Left renal pelvis (tissue), 4 donors: ENCODE results near the gene CFAP74. TPM values are rescaled to one million over a fixed set of nuclear protein-coding genes. Genes with fewer than 3 reads are reported as not detected.
"Not testable (repeated sequence)": the region's sequence is repeated elsewhere in the genome, so short reads cannot be mapped to it uniquely, and the experiment has no call there.

Experiments used
- DNase-seq, 4 donors: peaks; one replicate each; pipeline ENCODE4 v3.0.0-alpha.2; 2013; ENCODE audit warnings: low read depth in 4 of 4, low spot score in 3 of 4
- polyA plus RNA-seq, 4 donors: library from polyadenylated mRNA; unstranded; fragments of 120-200 nt; gene quantifications; one replicate each; pipeline ENCODE4 v1.2.1, GENCODE V29; 2013; ENCODE audit not compliant: insufficient read length in 4 of 4

CFAP74 gene
- polyA plus RNA-seq, 4 donors: 0.27 to 1.3 (median 0.59) TPM

DNA sequence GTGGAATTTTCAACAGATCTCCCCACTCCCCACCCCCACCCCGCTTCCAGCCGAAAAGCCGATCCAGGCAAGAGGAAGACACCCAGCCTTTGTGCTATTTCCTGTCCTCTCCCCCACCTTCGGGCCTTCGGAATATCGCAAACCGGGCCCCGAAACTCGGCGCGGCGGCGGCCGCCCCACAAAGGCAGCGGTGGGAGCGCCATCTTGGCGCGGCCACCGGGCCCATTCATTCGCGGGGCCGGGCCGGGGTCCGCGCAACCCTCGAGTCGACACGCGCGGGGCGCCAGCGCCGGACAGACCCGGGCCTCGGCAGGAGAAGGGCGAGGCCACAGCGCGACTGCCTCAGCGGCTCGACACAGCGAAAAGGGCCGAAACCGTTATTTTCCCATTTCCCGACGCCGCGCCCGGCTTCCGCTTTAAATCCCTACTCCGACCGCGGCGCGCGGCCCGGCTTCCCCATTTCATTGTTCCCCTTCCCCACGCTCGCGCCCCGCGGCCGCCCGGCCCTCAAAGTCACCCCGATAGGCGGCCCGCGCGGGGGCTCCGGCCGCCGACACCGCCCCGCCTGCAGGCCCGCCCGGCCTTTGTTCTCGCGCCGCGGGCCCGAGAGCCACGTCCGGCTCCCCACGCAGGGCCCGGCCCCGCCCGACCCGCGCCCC is 113.6 kb downstream of the CFAP74 start:
- no peak for DNase-seq

- no peak for DNase-seq
Measured at GRCh38 chr1:1889090-1889750, 114.4 kb downstream of the CFAP74 start.

DNA sequence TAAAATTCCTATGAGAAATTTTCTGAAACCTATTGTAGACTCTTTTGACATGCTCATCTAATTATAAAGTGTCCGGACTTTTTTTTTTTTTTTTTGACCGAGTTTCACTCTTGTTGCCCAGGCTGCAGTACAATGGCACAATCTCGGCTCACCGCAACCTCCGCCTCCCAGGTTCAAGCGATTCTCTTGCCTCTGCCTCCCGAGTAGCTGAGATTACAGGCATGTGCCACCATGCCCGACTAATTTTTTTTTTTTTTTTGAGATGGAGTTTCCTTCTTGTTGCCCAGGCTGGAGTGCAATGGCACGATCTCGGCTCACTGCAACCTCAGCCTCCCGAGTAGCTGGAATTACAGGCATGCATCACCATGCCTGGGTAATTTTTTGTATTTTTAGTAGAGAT is 119.7 kb downstream of the CFAP74 start:
- not testable (repeated sequence) for DNase-seq

DNA sequence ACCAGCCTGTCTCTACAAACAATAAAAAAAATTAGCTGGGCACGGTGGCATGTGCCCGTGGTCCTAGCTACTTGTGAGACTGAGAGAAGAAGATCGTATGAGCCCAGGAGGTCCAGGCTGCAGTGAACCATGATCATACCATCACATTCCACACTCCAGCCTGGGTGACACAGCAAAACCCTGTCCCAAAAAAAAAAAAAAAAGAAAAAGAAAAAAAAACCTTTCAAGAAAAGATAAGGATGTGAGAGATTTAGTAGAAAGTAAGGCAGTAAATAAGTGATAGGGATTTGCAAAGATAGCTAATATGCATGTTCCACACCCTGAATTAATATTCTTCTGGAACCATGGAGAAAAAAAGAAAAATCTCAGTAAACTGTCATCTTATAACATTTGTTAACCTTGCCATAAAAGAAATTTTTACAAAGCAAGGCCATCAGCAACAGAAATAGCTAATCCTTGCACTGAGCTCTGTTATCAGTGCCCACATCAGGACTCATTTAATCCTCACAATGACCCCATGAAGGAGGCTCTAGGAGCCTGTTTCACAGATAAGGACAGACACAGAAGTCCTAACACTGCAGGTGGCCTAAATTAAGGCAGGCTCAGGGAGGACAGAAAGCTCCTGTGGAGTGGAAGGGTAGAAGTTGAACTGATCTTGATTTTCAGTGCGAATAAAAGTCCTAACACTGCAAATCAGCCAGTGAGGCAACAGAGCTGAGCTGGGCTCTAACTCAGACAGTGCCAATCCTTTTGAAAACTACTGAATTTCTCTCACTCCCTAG is 120.3 kb downstream of the CFAP74 start:
- no peak for DNase-seq

GRCh38 chr1:1881727-1882126 is 121.9 kb downstream of the CFAP74 start:
- DNase-seq: no peak

DNA sequence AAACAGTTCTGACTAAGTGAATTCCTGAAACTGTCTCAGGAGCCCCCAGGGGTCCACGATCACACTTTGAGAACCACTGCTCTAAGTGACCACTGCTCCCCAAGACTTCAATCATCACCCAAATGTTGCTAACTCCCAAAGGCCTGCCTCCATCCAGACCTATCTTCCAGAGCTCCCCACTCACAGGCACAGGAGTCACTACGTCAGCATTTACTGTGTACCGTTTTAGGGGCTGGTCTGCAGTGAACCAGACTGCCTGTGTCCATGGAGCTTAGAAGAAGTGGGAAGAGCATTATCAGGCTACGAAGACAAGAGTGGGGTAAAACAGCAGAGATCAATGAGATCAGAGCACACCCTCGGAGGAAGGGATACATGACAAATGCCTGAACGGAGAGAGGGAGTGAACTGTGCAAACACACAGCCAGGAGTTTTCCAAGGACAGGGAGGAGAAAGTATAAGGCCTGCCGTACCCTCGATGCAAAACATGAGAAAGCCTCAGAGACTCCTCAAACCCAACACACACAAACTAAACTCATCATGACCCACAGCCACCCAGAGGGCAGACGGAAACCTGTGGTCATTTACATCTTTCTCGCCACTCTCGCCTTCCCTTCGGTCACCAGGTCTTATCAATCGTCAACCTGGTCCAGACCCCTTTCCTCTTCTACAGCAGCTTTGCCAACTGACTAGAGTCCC is 122.8 kb downstream of the CFAP74 start:
- DNase-seq: no peak

GRCh38 chr1:1879942-1880341 is 123.6 kb downstream of the CFAP74 start:
- DNase-seq: no peak

DNA sequence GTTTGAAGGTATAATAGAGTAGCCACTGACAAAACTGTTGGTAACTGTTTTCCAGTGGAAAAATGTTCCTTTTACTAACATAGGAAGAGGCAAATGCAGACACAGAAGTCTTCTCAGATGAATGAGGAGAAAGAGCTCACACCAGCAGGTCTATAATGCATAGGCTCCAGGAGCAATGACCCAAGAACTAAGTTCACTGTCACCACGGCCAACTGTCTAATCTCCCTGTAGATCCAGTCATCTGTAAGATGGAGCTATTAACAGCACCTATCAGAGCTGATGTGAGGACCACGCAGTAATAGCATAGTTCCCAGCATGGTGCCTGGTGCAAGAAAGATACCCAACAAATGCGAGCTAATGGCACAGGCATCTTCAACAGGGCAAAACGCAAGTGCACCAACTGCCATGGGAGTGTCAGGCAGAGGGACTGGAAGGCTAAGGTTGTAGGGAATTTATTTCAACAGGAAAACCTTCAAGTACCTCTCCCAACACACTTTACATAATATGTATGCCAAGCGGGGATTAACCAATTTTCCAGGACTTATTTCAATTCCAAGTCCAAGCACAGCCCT is 125.6 kb downstream of the CFAP74 start:
- DNase-seq: no peak

DNA sequence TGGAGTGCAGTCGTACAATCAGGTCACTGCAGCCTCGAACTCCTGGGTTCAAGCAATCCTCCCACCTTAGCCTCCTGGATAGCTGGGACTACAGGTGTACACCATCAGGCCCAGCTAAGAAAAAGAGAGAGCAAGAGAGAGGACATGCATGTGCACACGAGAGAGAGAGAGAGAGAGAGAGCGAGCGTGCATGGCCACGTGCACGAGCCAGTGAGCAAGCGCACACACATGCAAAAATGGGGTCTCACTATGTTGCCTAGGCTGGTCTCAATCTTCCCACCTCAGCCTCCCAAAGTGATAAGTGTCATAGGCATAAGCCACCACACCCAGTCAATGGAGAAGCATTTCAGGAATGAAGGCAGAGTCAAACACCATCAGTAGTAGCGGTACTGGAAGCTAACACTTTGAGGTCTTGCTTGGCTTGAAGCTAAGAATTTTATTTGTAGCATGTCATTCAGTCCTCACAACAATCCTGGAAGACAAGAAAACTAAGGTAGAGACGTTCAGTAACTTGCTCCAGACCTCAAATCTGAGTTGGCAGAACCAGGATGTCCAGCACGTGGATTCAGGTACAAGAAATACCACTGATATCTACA is 127.2 kb downstream of the CFAP74 start:
- no peak for DNase-seq

DNA sequence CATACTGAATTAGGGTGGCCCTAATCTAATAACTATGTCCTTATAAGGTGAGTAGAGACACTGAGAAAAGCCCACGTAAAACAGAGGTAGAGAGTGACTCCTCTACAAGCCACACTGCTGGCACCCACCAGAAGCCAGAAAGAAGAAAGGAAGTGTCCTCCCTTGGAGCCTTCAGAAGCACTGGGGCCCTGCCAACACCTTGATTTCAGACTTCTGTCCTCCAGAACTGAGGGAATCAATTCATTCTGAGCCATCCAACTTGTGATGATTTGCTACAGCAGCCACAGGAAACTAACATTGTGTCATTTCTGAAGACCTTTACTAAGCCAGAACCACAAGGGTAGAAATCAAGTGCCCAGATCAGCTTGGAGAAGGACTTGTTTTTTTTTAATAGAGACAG is 127.7 kb downstream of the CFAP74 start:
- DNase-seq: no peak

- DNase-seq: no peak
Measured at GRCh38 chr1:1874901-1875300, 128.7 kb downstream of the CFAP74 start.

DNA sequence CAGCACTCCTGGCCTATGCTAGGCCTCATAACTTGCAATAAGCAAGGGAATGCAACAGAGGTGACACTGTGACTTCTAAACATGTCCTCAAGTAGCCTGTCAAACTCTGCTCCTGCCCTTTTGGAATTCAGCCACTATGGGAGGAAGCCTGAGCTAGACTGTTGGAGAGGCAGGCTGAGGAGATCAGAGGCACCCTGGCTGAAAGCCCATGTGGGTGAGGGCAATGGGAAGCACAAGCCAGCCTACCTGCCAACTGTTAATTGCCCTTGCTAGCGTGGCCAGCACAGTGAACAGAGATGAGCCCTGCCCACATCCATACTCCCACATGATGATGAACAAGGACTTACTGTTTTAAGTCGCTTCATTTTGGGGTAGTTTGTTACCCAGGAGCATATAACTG is 130.4 kb downstream of the CFAP74 start:
- DNase-seq: no peak

GRCh38 chr1:1872329-1872994 is 131.1 kb downstream of the CFAP74 start:
- no peak for DNase-seq

Other genes starting within 250 kb of the CFAP74 start
- 10 to 100 TPM; 39.2 to 59.4 (median 44.3) TPM for gene NADK, start 225.3 kb downstream of the CFAP74 start, polyA plus RNA-seq
- 100 to 1,000 TPM; 262 to 314 (median 273) TPM for gene GNB1, start 112.7 kb downstream of the CFAP74 start, polyA plus RNA-seq
- gene CALML6, start 88.5 kb downstream of the CFAP74 start, polyA plus RNA-seq: 1 to 10 TPM in 1 of 4 donors, under 1 TPM in 3; 0.18 to 1.2 (median 0.42) TPM
- gene TMEM52, start 84.5 kb downstream of the CFAP74 start, polyA plus RNA-seq: 1 to 10 TPM in 2 of 4 donors, under 1 TPM in 2; 0.38 to 1.3 (median 1.1) TPM
- gene GABRD, start 15.6 kb upstream of the CFAP74 start, polyA plus RNA-seq: 1 to 10 TPM in 2 of 4 donors, under 1 TPM in 2; 0.86 to 1.6 (median 1.1) TPM
- 10 to 100 TPM in 3 of 4 donors, 1 to 10 TPM in 1; 7.2 to 35.9 (median 32.7) TPM for gene PRKCZ, start 46.6 kb upstream of the CFAP74 start, polyA plus RNA-seq
- gene FAAP20, start 191.0 kb upstream of the CFAP74 start, polyA plus RNA-seq: 10 to 100 TPM; 28.0 to 68.3 (median 36.1) TPM
- gene SKI, start 224.5 kb upstream of the CFAP74 start, polyA plus RNA-seq: 10 to 100 TPM; 51.6 to 83.7 (median 57.2) TPM